H1 (cell line): ENCODE measurements around the gene CTSS.

Experiments
- CTCF ChIP-seq, 3 experiments: IDR thresholded peaks; 1 replicate in 2 of 3; 2 replicates in 1 of 3; pipeline versions ENCODE4 v1.5.1 to v1.6.1; 2011; ENCODE audit warnings: low read length in 3 of 3, mild to moderate bottlenecking in 3 of 3, inconsistent platforms in 2 of 3, low read depth in 1 of 3, moderate library complexity in 1 of 3; ENCODE audit not compliant: insufficient read depth in 1 of 3; ENCODE audit errors: control extremely low read depth in 1 of 3
- HDAC2 ChIP-seq, 2 experiments: fragments of 300-600 bp in 1 of 2; sonication (generic) in 1 of 2; IDR thresholded peaks; 2 replicates each; pipeline ENCODE4 v1.6.1; 2011 to 2012; ENCODE audit warnings: low read depth in 2 of 2, low read length in 2 of 2, mild to moderate bottlenecking in 2 of 2, moderate library complexity in 2 of 2, borderline replicate concordance in 1 of 2, inconsistent platforms in 1 of 2
- POLR2A ChIP-seq, 2 experiments: IDR thresholded peaks; 1 replicate in 1 of 2; 2 replicates in 1 of 2; pipeline ENCODE4 v1.6.1; 2011; ENCODE audit warnings: low read depth in 2 of 2, low read length in 2 of 2, mild to moderate bottlenecking in 2 of 2; ENCODE audit errors: control extremely low read depth in 1 of 2
- SP1 ChIP-seq: IDR thresholded peaks from 2 replicates; pipeline ENCODE4 v1.6.1; 2011; ENCODE audit warnings: low read depth, low read length

GRCh38 chr1:150748878-150749719 is 16.5 kb downstream of the CTSS start:
- no peak for TF ChIP-seq POLR2A (IDR thresholded peaks at IDR 0.05; ENCODE audit: control extremely low read depth in 1 of 2, low read depth in 2 of 2, low read length in 2 of 2)
- TF ChIP-seq SP1 = no peak
- TF ChIP-seq HDAC2 (IDR thresholded peaks at IDR 0.05; ENCODE audit: borderline replicate concordance in 1 of 2, low read depth in 2 of 2, low read length in 2 of 2) = no peak
- no peak for TF ChIP-seq CTCF (IDR thresholded peaks at IDR 0.05; ENCODE audit: control extremely low read depth in 1 of 3, insufficient read depth in 1 of 3, low read depth in 1 of 3, low read length in 3 of 3)
